ENCODE results near the gene CAGE1.

The CAGE1 gene

GRCh38 chr6:7406743-7407142 lies 17.2 kb upstream of the CAGE1 start:
- peaks cover 82% of the 10 kb centered on the region for H3K36me3 ChIP-seq (ENCODE audit: control insufficient read depth, low read depth, low read length)
- no peaks in the 10 kb centered on the region for H3K4me1 ChIP-seq (ENCODE audit: control insufficient read depth, low read depth, low read length)
- no peaks in the 10 kb centered on the region for H3K9me3 ChIP-seq (ENCODE audit: control insufficient read depth, low read depth, low read length)
- H3K27me3 ChIP-seq (ENCODE audit: control insufficient read depth, insufficient read depth, low read length), result no peaks in the 10 kb centered on the region
- no peak overlapping the region for H3K9ac ChIP-seq (ENCODE audit: low read length)
- no peak overlapping the region for H3K27ac ChIP-seq (ENCODE audit: low read length)
- no peak overlapping the region for H3K4me3 ChIP-seq (ENCODE audit: low read length)

GRCh38 chr6:7404546-7404945 lies 15.0 kb upstream of the CAGE1 start:
- Histone ChIP-seq H3K36me3 (ENCODE audit: control insufficient read depth, low read depth, low read length) (peaks cover 79% of the 10 kb centered on the region), H3K27ac (ENCODE audit: low read length) (no peak overlapping the region), H3K27me3 (ENCODE audit: control insufficient read depth, insufficient read depth, low read length) (no peaks in the 10 kb centered on the region), H3K9me3 (ENCODE audit: control insufficient read depth, low read depth, low read length) (no peaks in the 10 kb centered on the region), H3K4me1 (ENCODE audit: control insufficient read depth, low read depth, low read length) (no peaks in the 10 kb centered on the region), H3K9ac (ENCODE audit: low read length) (no peak overlapping the region), H3K4me3 (ENCODE audit: low read length) (no peak overlapping the region)

- no peaks in the 10 kb centered on the region for H3K9me3 ChIP-seq (ENCODE audit: control insufficient read depth, low read depth, low read length)
- H3K36me3 ChIP-seq (ENCODE audit: control insufficient read depth, low read depth, low read length), result peaks cover 80% of the 10 kb centered on the region
- no peaks in the 10 kb centered on the region for H3K4me1 ChIP-seq (ENCODE audit: control insufficient read depth, low read depth, low read length)
Observed at GRCh38 chr6:7402716-7403115, 13.2 kb upstream of the CAGE1 start.

GRCh38 chr6:7401075-7401474 lies 11.5 kb upstream of the CAGE1 start:
- Histone ChIP-seq H3K9me3 (ENCODE audit: control insufficient read depth, low read depth, low read length) (no peaks in the 10 kb centered on the region), H3K4me1 (ENCODE audit: control insufficient read depth, low read depth, low read length) (no peaks in the 10 kb centered on the region), H3K9ac (ENCODE audit: low read length) (no peak overlapping the region), H3K27ac (ENCODE audit: low read length) (no peak overlapping the region), H3K27me3 (ENCODE audit: control insufficient read depth, insufficient read depth, low read length) (no peaks in the 10 kb centered on the region), H3K4me3 (ENCODE audit: low read length) (no peak overlapping the region), H3K36me3 (ENCODE audit: control insufficient read depth, low read depth, low read length) (peaks cover 73% of the 10 kb centered on the region)

More at GRCh38 chr6:7402716-7403115, 13.2 kb upstream of the CAGE1 start:
- no peak overlapping the region for H3K27ac ChIP-seq (ENCODE audit: low read length)
- H3K4me3 ChIP-seq (ENCODE audit: low read length), result no peak overlapping the region
- H3K9ac ChIP-seq (ENCODE audit: low read length), result no peak overlapping the region
- no peaks in the 10 kb centered on the region for H3K27me3 ChIP-seq (ENCODE audit: control insufficient read depth, insufficient read depth, low read length)

GRCh38 chr6:7392402-7392801 lies 2.9 kb upstream of the CAGE1 start:
- Histone ChIP-seq H3K27ac (ENCODE audit: low read length) (no peak overlapping the region), H3K4me1 (ENCODE audit: control insufficient read depth, low read depth, low read length) (peaks cover 12% of the 10 kb centered on the region), H3K36me3 (ENCODE audit: control insufficient read depth, low read depth, low read length) (peaks cover 35% of the 10 kb centered on the region), H3K4me3 (ENCODE audit: low read length) (no peak overlapping the region), H3K9ac (ENCODE audit: low read length) (no peak overlapping the region), H3K27me3 (ENCODE audit: control insufficient read depth, insufficient read depth, low read length) (no peaks in the 10 kb centered on the region), H3K9me3 (ENCODE audit: control insufficient read depth, low read depth, low read length) (no peaks in the 10 kb centered on the region)

GRCh38 chr6:7391151-7391550 lies 1.6 kb upstream of the CAGE1 start:
- Histone ChIP-seq H3K27ac (ENCODE audit: low read length) (no peak overlapping the region), H3K9me3 (ENCODE audit: control insufficient read depth, low read depth, low read length) (no peaks in the 10 kb centered on the region), H3K4me3 (ENCODE audit: low read length) (peak overlapping the region; percentile 95), H3K27me3 (ENCODE audit: control insufficient read depth, insufficient read depth, low read length) (no peaks in the 10 kb centered on the region), H3K9ac (ENCODE audit: low read length) (no peak overlapping the region), H3K4me1 (ENCODE audit: control insufficient read depth, low read depth, low read length) (peaks cover 12% of the 10 kb centered on the region), H3K36me3 (ENCODE audit: control insufficient read depth, low read depth, low read length) (peaks cover 27% of the 10 kb centered on the region)

GRCh38 chr6:7390226-7390878 lies 810 bp upstream of the CAGE1 start:
- Histone ChIP-seq H3K9me3 (ENCODE audit: control insufficient read depth, low read depth, low read length) (no peaks in the 10 kb centered on the region), H3K4me1 (ENCODE audit: control insufficient read depth, low read depth, low read length) (peaks cover 12% of the 10 kb centered on the region), H3K36me3 (ENCODE audit: control insufficient read depth, low read depth, low read length) (peaks cover 19% of the 10 kb centered on the region), H3K9ac (ENCODE audit: low read length) (peak overlapping the region; percentile 86), H3K27ac (ENCODE audit: low read length) (peak overlapping the region; percentile 13), H3K27me3 (ENCODE audit: control insufficient read depth, insufficient read depth, low read length) (no peaks in the 10 kb centered on the region), H3K4me3 (ENCODE audit: low read length) (peak overlapping the region; percentile 95)

- Histone ChIP-seq H3K27me3 (ENCODE audit: control insufficient read depth, insufficient read depth, low read length) (no peaks in the 10 kb centered on the region), H3K36me3 (ENCODE audit: control insufficient read depth, low read depth, low read length) (peaks cover 10% of the 10 kb centered on the region), H3K27ac (ENCODE audit: low read length) (peak overlapping the region; percentile 63), H3K4me1 (ENCODE audit: control insufficient read depth, low read depth, low read length) (peaks cover 12% of the 10 kb centered on the region), H3K9ac (ENCODE audit: low read length) (peak overlapping the region; percentile 86), H3K9me3 (ENCODE audit: control insufficient read depth, low read depth, low read length) (no peaks in the 10 kb centered on the region), H3K4me3 (ENCODE audit: low read length) (peak overlapping the region; percentile 95)
Observed at GRCh38 chr6:7389162-7389450, 436 bp downstream of the CAGE1 start.

- H3K9me3 ChIP-seq (ENCODE audit: control insufficient read depth, low read depth, low read length), result no peaks in the 10 kb centered on the region
- no peaks in the 10 kb centered on the region for H3K36me3 ChIP-seq (ENCODE audit: control insufficient read depth, low read depth, low read length)
- no peak overlapping the region for H3K4me3 ChIP-seq (ENCODE audit: low read length)
- no peaks in the 10 kb centered on the region for H3K4me1 ChIP-seq (ENCODE audit: control insufficient read depth, low read depth, low read length)
- no peaks in the 10 kb centered on the region for H3K27me3 ChIP-seq (ENCODE audit: control insufficient read depth, insufficient read depth, low read length)
- no peak overlapping the region for H3K27ac ChIP-seq (ENCODE audit: low read length)
- no peak overlapping the region for H3K9ac ChIP-seq (ENCODE audit: low read length)
Observed at GRCh38 chr6:7381092-7381491, 8.4 kb downstream of the CAGE1 start.

- Histone ChIP-seq H3K36me3 (ENCODE audit: control insufficient read depth, low read depth, low read length) (no peaks in the 10 kb centered on the region), H3K4me3 (ENCODE audit: low read length) (no peak overlapping the region), H3K27me3 (ENCODE audit: control insufficient read depth, insufficient read depth, low read length) (no peaks in the 10 kb centered on the region), H3K4me1 (ENCODE audit: control insufficient read depth, low read depth, low read length) (no peaks in the 10 kb centered on the region), H3K9me3 (ENCODE audit: control insufficient read depth, low read depth, low read length) (no peaks in the 10 kb centered on the region), H3K9ac (ENCODE audit: low read length) (no peak overlapping the region), H3K27ac (ENCODE audit: low read length) (no peak overlapping the region)
Observed at GRCh38 chr6:7378740-7379139, 10.8 kb downstream of the CAGE1 start.

- Histone ChIP-seq H3K27ac (ENCODE audit: low read length) (no peak overlapping the region), H3K36me3 (ENCODE audit: control insufficient read depth, low read depth, low read length) (no peaks in the 10 kb centered on the region), H3K4me1 (ENCODE audit: control insufficient read depth, low read depth, low read length) (no peaks in the 10 kb centered on the region), H3K27me3 (ENCODE audit: control insufficient read depth, insufficient read depth, low read length) (no peaks in the 10 kb centered on the region), H3K9ac (ENCODE audit: low read length) (no peak overlapping the region), H3K9me3 (ENCODE audit: control insufficient read depth, low read depth, low read length) (no peaks in the 10 kb centered on the region), H3K4me3 (ENCODE audit: low read length) (no peak overlapping the region)
Observed at GRCh38 chr6:7377961-7378360, 11.6 kb downstream of the CAGE1 start.

- no peak overlapping the region for H3K4me3 ChIP-seq (ENCODE audit: low read length)
Observed at GRCh38 chr6:7373739-7374138, 15.8 kb downstream of the CAGE1 start.

More at GRCh38 chr6:7373739-7374138, 15.8 kb downstream of the CAGE1 start:
- H3K27me3 ChIP-seq (ENCODE audit: control insufficient read depth, insufficient read depth, low read length), result no peaks in the 10 kb centered on the region
- no peak overlapping the region for H3K9ac ChIP-seq (ENCODE audit: low read length)
- H3K9me3 ChIP-seq (ENCODE audit: control insufficient read depth, low read depth, low read length), result no peaks in the 10 kb centered on the region
- H3K27ac ChIP-seq (ENCODE audit: low read length), result no peak overlapping the region
- no peaks in the 10 kb centered on the region for H3K4me1 ChIP-seq (ENCODE audit: control insufficient read depth, low read depth, low read length)
- H3K36me3 ChIP-seq (ENCODE audit: control insufficient read depth, low read depth, low read length), result no peaks in the 10 kb centered on the region
